GM21423 (cell line): Measurements from ENCODE around the gene FSD1L.
"Not testable (repeated sequence)": the region's sequence is repeated elsewhere in the genome, so short reads cannot be mapped to it uniquely, and the experiment has no call there.

ENCODE experiments used
- ATAC-seq: cut with Tn5 transposase; IDR thresholded peaks from one replicate; pipeline ENCODE4 v1.9.1; 2021; ENCODE audit warnings: mild to moderate bottlenecking, moderate library complexity; ENCODE audit not compliant: unreplicated experiment

Gene FSD1L

DNA sequence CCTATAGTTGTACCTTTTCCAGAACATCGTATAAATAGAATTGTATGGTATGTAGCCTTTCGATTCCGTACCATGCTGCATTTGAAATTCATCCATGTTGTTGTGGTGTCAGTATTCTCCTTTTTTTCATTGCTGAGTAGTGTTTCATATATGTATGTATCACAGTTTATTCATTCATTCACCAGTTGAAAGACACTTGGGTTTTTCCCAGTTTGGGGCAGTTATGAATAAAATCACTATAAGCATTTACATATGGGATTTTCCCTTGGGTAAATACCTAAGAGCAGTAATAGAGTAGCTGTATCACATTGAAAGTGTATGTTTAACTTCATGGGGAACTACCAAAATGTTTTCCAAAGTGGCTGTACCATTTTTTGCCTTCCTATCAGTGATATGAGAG is 94.0 kb downstream of the FSD1L start:
- ATAC-seq: peak; percentile 91

DNA sequence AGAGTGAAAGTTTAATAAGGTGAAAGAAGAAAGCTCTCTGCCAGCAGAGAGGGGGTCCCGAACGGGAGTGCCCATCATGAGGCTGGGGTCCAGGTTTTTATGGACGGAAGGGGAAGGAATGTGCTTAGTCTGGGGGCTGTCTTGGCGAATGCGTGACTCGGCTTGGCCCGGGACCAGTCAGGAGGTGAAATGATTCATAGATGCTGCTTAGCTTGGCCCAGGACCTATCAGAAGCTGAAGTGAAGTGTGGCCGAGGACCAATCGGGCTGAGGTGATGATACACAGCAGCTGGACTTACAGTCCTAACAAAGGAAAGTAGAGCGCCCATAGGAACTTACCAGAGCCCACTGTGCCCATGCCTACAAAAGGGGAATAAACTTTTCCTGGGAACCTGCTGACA is 106.2 kb downstream of the FSD1L start:
- no peak for ATAC-seq

DNA sequence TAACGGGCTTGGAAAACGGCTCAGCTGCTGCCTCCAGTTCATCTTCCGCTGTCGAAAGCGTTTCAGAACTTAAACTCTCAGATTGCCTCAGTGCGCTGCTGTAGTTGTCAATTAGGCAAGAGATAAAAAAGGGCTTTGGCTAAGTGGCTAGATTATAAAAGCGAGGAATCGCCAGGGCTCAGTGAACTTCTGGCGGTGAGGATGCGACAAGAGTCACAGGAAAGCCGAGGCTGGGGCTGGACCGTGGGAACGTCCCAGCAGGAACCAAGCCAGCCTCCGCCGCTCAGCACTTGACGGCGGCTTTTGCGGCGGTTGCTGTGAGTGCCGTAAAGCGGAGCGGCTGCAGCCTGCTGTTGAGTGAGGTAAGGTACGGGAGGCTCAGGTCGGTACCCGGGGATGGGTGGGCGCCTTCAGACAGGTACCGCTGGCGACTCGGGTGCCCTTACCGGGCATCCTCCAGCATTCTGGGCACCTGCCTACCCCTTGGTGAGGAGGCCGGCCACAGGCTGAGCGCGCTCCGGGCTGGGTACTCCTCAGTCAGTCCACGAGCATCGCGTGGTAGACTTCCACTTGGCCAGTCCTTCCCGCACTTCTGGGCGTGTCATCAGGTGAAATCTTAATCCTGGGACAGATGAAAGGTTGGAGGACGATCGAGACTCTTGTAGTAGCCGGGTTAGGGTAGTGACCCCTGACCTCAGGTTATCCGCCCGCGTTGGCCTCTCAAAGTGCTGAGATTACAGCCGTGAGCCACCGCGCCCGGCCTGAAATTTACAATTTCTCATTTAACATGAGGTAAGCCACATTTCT is 110.2 kb downstream of the FSD1L start, which contains the start of gene FKTN:
FKTN (plus strand) TSS at position 328 of the 807 bp plus-strand sequence. CDS start 16,902 bp downstream, outside the sequence.
- ATAC-seq: peak; percentile 97

GRCh38 chr9:105572455-105572854 is 124.6 kb downstream of the FSD1L start:
- no peak for ATAC-seq

GRCh38 chr9:105579952-105580351 is 132.1 kb downstream of the FSD1L start:
- ATAC-seq: not testable (repeated sequence)

DNA sequence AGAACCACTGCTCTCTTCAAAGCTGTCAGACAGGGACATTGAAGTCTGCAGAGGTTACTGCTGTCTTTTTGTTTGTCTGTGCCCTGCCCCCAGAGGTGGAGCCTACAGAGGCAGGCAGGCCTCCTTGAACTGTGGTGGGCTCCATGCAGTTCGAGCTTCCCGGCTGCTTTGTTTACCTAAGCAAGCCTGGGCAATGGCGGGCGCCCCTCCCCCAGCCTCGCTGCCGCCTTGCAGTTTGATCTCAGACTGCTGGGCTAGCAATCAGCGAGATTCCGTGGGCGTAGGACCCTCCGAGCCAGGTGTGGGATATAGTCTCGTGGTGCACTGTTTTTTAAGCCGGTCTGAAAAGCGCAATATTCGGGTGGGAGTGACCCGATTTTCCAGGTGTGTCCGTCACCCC is 133.7 kb downstream of the FSD1L start:
- not testable (repeated sequence) for ATAC-seq

- ATAC-seq: no peak
Measured at GRCh38 chr9:105593145-105593544, 145.3 kb downstream of the FSD1L start.
